Nephron (organoid): Measurements from ENCODE around the gene SIM2.
A peak's percentile ranks its signal among the peaks of the same experiment; 100 is the strongest.

Experiments used
- H3K27ac Mint-ChIP-seq, 3 experiments: 2 replicates each; pipeline ENCODE4 v1.8.0; 2020; ENCODE audit warnings: mixed read lengths in 3 of 3, mild to moderate bottlenecking in 2 of 3, moderate library complexity in 1 of 3
- H3K27me3 Mint-ChIP-seq: 2 replicates; pipeline ENCODE4 v1.8.0; 2021; ENCODE audit warnings: low read depth, mild to moderate bottlenecking, moderate library complexity, mixed read lengths
- H3K36me3 Mint-ChIP-seq: 2 replicates; pipeline ENCODE4 v1.8.0; 2020; ENCODE audit warnings: low read depth, mixed read lengths
- H3K4me1 Mint-ChIP-seq: 2 replicates; pipeline ENCODE4 v1.8.0; 2020; ENCODE audit warnings: mixed read lengths
- H3K4me3 Mint-ChIP-seq, 3 experiments: 2 replicates each; pipeline ENCODE4 v1.8.0; 2020; ENCODE audit warnings: mild to moderate bottlenecking in 3 of 3, mixed read lengths in 3 of 3, moderate library complexity in 2 of 3
- H3K9me3 Mint-ChIP-seq: 2 replicates; pipeline ENCODE4 v1.8.0; 2020; ENCODE audit warnings: mixed read lengths
- TF ChIP-seq, protein P1 (sequence below), 3 experiments: fragments of 200-600 bp; sonication (generic); IDR thresholded peaks; one replicate each; pipeline ENCODE4 v1.5.0; 2021; ENCODE audit warnings: antibody characterized with exemption in 3 of 3; ENCODE audit not compliant: unreplicated experiment in 3 of 3

Gene SIM2

DNA sequence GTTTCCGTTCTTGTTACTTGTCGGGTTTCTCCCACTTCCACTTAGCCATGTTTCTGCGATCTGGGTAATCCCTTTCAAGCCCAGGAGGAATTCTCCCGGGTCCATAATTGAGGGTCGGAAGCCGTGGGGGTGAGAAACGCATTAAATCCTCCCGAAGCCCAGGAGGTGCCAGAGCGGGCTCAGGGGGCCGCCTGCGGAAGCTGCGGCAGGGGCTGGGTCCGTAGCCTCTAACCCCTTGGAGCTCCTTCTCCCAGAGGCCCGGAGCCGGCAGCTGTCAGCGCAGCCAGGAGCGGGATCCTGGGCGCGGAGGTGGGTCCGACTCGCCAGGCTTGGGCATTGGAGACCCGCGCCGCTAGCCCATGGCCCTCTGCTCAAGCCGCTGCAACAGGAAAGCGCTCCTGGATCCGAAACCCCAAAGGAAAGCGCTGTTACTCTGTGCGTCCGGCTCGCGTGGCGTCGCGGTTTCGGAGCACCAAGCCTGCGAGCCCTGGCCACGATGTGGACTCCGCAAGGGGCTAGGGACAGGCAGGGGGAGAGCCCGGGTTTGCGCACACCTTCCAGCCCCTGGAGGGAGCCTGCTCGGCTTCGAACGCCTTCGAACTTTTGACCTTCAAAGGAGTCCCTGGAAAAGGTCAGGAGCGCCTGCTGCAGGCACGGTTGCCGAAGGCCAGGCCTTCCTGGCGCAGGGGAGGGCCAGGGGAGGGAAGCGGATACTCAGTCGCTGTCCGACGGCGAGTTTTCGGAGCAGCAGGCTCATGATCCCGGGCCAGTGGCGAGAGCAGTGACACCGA, 1.7 kb upstream of the SIM2 start:
- Mint-ChIP-seq H3K4me1 (peaks cover 43% of the 10 kb centered on the region), H3K27ac (peak overlapping the region in 1 of 3 experiments; percentile 81), H3K36me3 (no peaks in the 10 kb centered on the region), H3K27me3 (peaks cover 97% of the 10 kb centered on the region), H3K4me3 (peak overlapping the region; percentile 60 to 67 (median 66)), H3K9me3 (peaks cover 2% of the 10 kb centered on the region)
- TF ChIP-seq, protein P1, sequence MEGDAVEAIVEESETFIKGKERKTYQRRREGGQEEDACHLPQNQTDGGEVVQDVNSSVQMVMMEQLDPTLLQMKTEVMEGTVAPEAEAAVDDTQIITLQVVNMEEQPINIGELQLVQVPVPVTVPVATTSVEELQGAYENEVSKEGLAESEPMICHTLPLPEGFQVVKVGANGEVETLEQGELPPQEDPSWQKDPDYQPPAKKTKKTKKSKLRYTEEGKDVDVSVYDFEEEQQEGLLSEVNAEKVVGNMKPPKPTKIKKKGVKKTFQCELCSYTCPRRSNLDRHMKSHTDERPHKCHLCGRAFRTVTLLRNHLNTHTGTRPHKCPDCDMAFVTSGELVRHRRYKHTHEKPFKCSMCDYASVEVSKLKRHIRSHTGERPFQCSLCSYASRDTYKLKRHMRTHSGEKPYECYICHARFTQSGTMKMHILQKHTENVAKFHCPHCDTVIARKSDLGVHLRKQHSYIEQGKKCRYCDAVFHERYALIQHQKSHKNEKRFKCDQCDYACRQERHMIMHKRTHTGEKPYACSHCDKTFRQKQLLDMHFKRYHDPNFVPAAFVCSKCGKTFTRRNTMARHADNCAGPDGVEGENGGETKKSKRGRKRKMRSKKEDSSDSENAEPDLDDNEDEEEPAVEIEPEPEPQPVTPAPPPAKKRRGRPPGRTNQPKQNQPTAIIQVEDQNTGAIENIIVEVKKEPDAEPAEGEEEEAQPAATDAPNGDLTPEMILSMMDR (IDR thresholded peaks at IDR 0.05; ENCODE audit: unreplicated experiment in 3 of 3), result no peak

DNA sequence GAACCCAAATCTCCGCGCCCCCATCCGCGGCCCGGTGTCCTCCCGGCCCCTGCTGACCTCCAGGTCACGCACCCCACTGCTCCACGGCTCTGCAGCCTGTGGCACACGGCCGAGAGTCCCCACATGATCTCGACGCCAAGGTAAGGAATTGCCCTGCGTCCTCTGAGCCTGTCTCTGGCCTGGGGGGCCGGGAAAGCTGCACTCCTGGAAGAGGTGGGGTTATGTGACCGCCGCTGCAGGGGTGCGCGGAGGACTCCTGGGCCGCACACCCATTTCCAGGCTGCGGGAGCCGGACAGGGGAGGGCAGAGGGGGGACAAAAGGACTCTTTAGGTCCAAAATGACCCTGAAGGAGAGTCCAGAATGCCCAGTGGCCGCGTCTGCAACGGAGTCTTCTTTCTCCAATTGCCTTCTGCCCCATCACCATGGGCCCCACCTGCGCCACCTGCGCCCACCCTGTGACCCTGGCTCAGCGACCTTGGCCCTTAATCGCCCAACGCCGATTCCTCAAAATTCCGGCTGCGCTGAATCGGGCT, 997 bp upstream of the SIM2 start:
- peaks cover 43% of the 10 kb centered on the region for H3K4me1 Mint-ChIP-seq
- H3K36me3 Mint-ChIP-seq, result no peaks in the 10 kb centered on the region
- peak overlapping the region in 1 of 3 experiments; percentile 20 for H3K27ac Mint-ChIP-seq
- TF ChIP-seq, protein P1 (IDR thresholded peaks at IDR 0.05; ENCODE audit: unreplicated experiment in 3 of 3), result no peak
- peak overlapping the region in 1 of 3 experiments; percentile 68 for H3K4me3 Mint-ChIP-seq
- H3K9me3 Mint-ChIP-seq, result no peaks in the 10 kb centered on the region
- peaks cover 97% of the 10 kb centered on the region for H3K27me3 Mint-ChIP-seq

DNA sequence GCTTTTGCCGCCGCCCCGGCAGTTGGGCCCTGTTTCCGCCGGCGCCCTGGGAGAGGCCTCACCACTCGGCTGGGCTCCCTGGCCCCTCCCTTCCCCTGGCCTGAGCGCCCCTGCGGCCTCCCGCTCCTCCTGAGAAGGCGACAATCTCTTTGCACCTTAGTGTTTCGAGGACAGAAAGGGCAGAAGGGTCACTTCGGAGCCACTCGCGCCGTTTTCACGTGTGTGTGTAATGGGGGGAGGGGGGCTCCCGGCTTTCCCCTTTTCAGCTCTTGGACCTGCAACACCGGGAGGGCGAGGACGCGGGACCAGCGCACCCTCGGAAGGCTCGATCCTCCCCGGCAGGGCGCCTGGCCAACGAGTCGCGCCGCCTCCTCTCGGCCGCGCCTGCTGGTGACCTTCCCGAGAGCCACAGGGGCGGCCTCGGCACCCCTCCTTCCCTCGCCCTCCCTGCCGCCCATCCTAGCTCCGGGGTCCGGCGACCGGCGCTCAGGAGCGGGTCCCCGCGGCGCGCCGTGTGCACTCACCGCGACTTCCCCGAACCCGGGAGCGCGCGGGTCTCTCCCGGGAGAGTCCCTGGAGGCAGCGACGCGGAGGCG, 432 bp upstream of the SIM2 start:
- H3K27ac Mint-ChIP-seq, result peak overlapping the region in 1 of 3 experiments; percentile 20
- H3K27me3 Mint-ChIP-seq, result peaks cover 97% of the 10 kb centered on the region
- peak overlapping the region in 2 of 3 experiments; percentile 64 to 68 for H3K4me3 Mint-ChIP-seq
- H3K36me3 Mint-ChIP-seq, result no peaks in the 10 kb centered on the region
- no peaks in the 10 kb centered on the region for H3K9me3 Mint-ChIP-seq
- TF ChIP-seq, protein P1 (IDR thresholded peaks at IDR 0.05; ENCODE audit: unreplicated experiment in 3 of 3), result no peak
- peaks cover 43% of the 10 kb centered on the region for H3K4me1 Mint-ChIP-seq

DNA sequence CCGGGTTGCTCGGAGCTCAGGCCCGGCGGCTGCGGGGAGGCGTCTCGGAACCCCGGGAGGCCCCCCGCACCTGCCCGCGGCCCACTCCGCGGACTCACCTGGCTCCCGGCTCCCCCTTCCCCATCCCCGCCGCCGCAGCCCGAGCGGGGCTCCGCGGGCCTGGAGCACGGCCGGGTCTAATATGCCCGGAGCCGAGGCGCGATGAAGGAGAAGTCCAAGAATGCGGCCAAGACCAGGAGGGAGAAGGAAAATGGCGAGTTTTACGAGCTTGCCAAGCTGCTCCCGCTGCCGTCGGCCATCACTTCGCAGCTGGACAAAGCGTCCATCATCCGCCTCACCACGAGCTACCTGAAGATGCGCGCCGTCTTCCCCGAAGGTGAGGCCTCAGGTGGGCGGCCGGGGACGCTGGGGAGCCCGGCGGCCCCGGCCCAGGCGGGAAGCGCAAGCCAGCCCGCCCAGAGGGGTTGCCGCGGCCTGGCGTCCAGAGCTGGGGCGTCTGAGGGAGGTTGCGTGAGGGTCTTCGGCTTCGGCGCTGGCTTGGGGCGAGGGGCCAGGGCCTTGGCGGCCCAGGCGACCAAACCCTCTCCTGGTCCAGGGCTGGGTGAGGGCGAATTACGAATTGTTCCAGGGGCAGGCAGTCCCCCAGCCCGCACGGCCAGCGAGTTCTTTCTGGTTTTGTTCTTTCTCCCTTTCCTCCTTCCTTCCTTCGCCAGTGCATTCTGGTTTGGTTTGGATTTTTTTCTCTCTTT, 805 bp downstream of the SIM2 start:
- H3K4me1 Mint-ChIP-seq, result peaks cover 36% of the 10 kb centered on the region
- H3K27ac Mint-ChIP-seq, result peak overlapping the region in 2 of 3 experiments; percentile 31 to 92
- H3K4me3 Mint-ChIP-seq, result peak overlapping the region; percentile 76 to 84 (median 79)
- H3K27me3 Mint-ChIP-seq, result peaks cover 97% of the 10 kb centered on the region
- TF ChIP-seq, protein P1 (IDR thresholded peaks at IDR 0.05; ENCODE audit: unreplicated experiment in 3 of 3), result no peak
- no peaks in the 10 kb centered on the region for H3K36me3 Mint-ChIP-seq
- no peaks in the 10 kb centered on the region for H3K9me3 Mint-ChIP-seq

DNA sequence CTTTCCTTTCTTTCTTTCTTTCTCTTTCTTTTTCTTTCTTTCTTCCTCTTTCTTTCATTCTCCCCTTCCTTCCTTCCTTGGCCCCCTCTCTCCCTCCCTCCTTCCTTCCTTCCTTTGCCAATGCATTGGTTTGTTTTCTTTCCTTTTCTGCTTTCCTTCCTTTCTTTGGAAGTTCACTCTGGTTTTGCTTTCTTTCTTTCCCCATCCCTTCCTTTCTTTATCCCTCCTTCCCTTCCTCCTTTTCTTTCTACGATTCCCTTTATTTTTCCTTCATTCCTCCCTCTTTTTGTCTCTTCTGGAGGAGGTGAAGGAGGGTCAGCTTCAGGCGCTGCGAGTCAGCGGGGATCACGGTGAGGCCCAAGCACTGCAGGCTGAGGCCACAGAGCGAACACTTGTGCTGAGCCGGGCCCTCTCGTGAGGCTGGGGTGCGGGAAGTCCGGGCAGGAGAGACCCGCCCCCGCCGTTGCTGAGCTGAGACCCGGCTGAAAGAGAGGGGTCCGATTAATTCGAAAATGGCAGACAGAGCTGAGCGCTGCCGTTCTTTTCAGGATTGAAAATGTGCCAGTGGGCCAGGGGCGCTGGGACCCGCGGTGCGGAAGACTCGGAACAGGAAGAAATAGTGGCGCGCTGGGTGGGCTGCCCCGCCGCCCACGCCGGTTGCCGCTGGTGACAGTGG, 1.5 kb downstream of the SIM2 start:
- Mint-ChIP-seq H3K4me1 (peaks cover 33% of the 10 kb centered on the region), H3K4me3 (peak overlapping the region; percentile 76 to 84 (median 79)), H3K27ac (peak overlapping the region in 2 of 3 experiments; percentile 31 to 92), H3K9me3 (no peaks in the 10 kb centered on the region), H3K27me3 (peaks cover 97% of the 10 kb centered on the region), H3K36me3 (no peaks in the 10 kb centered on the region)
- TF ChIP-seq, protein P1 (IDR thresholded peaks at IDR 0.05; ENCODE audit: unreplicated experiment in 3 of 3), result no peak
